Stimulated activated CD8-positive, alpha-beta memory T cell treated with anti-CD3 and anti-CD28 coated beads, Interleukin-7, amount 100 ng/mL, for 48 hours (primary cell): ENCODE results near the gene EPB41.

Experiments
- DNase-seq, 2 donors: peaks; one replicate each; pipeline ENCODE4 v3.0.0-alpha.2; 2020; ENCODE audit warnings: low read depth in 1 of 2; ENCODE audit errors: extremely low read depth in 1 of 2

Gene EPB41

DNA sequence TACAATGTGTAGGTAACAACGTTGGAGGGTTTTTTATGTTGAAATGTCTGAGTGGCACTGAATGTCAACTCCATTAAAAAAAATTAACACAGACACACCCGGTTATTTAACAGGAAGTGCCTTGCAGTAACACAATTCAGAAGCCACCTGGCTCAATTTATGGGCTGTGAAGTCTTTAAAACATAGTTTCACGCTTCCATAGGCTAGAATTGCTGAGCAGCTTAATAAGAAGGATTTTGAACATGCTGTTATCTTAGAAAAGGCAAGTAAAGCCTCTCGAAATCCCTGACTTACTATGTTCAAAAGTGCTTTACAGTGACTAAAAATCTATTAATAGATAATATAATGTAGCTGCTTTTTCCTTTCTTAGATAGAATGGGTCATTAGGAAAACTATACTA, 247.7 kb downstream of the EPB41 start:
- DNase-seq, result no peak

DNA sequence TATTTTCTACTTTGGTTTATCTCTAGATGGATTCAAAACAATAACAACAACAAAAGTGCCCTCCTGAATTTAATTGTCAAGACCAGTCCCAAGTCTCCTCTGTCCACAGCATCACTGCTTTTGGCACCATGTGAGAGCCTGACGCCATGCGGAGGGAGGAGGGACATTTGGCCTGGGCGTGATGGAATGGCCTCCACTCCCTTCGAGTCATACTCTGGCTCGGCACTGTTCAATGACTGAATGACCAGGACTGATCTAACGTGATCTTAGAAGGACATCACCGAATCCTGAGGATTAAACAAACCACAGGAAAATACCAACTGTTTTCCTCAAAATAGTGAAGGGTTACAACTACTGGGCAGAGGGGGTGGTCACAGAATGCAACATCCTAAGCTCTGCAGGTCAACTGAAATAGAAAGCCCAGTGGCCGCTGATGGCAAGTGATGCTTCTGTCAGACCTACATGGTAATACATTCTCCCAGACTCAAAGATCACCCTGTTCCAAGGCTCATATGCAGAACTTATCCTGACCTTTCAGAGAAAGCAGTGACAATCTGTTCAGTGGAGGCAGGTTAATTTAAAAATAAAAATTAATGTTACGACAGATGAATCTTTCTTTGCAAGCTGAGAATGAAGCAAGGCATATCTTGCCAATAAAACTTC, 248.2 kb downstream of the EPB41 start:
- no peak for DNase-seq

DNA sequence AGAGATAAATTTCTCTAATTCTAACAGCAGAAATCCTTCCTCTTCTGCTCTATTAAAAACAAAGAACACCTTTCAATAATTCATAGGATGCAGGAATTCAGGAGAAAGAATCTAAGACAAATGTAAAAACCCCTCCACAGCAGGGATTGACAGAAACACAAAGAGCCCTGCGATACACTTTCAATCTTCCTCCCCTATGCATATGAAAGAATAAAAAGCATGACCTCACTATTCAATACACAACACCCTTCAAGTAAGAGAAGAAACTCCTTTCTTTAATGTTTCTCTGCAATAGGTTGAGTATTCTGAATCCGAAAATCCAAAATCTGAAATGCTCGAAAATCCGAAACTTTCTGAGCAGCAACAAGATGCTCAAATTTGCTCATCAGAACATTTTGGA, 250.2 kb downstream of the EPB41 start:
- no peak for DNase-seq

DNA sequence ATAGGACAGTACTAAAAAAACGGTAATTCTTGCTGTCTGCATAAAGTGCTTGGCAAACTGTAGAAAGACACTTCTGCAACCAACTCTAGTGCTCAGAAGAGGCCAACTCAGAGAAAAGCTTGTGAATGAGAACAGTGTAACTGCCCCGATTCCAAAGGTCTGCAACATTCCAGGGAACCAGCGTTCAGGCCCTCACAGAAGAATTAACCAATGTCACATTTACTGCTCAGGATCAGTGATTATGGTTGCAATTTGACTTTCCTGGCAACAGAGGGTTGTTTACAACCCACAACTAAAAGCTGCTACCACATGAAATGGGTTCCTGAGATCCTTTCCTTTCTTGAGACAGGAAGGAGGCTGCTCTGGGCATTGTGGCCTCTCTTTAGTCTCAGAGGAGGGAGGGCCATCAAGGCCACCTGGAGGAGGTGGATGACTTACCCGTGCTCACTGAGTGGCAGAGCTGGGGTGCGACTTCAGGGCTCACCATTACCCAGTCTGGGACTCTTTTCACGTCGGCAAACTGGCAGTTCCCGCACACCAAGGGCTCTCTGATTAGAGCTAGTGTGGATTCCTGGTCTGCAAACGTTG, 252.0 kb downstream of the EPB41 start:
- DNase-seq, result no peak

DNA sequence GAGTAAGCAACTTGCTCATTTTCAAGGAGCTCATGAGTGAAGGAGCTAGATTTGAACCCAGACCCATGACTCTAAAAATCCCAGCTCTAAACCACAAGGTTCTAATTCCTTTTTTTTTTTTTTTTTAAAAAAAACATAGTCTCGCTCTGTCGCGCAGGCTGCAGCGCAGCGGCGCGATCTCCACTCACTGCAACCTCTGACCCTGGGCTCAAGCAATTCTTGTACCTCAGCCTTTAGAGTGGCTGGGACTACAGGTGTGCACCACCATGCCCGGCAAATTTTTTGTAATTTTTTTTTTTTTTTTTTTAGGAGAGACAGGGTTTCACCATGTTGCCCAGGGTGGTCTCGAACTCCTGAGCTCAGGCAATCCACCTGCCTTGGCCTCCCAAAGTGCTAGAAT, 253.5 kb downstream of the EPB41 start:
- no peak for DNase-seq
